Neural progenitor cell (in vitro differentiated cells): Measurements from ENCODE around the gene S1PR3. TPM values are rescaled to one million over a fixed set of nuclear protein-coding genes. Genes with fewer than 3 reads are reported as not detected.

Experiments
- DNase-seq: peaks from one replicate; pipeline ENCODE4 v3.0.0-alpha.2; 2016; ENCODE audit warnings: low spot score
- H2AFZ ChIP-seq: fragments of 200-600 bp; sonication (generic); replicated peaks from 2 replicates; pipeline ENCODE4 v1.6.1; 2016; ENCODE audit warnings: antibody characterized with exemption
- H3F3A ChIP-seq: fragments of 200-600 bp; sonication (generic); 2 replicates; pipeline ENCODE4 v1.6.1; 2016; ENCODE audit warnings: antibody characterized with exemption, low read depth
- H3K27ac ChIP-seq: fragments of 200-600 bp; sonication (generic); 2 replicates; pipeline ENCODE4 v1.5.1; 2016; ENCODE audit warnings: mild to moderate bottlenecking
- H3K27me3 ChIP-seq: fragments of 200-600 bp; sonication (generic); 2 replicates; pipeline ENCODE4 v1.6.1; 2016; ENCODE audit warnings: mild to moderate bottlenecking, moderate library complexity
- H3K36me3 ChIP-seq: fragments of 200-600 bp; sonication (generic); 2 replicates; pipeline ENCODE4 v1.5.1; 2016
- H3K4me1 ChIP-seq: fragments of 200-600 bp; sonication (generic); 2 replicates; pipeline ENCODE4 v1.6.1; 2016; ENCODE audit warnings: mixed run types
- H3K4me2 ChIP-seq: fragments of 200-600 bp; sonication (generic); 2 replicates; pipeline ENCODE4 v1.6.1; 2016
- H3K4me3 ChIP-seq: fragments of 200-600 bp; sonication (generic); 2 replicates; pipeline ENCODE4 v1.5.1; 2016
- H3K79me2 ChIP-seq: fragments of 200-600 bp; sonication (generic); 2 replicates; pipeline ENCODE4 v1.6.1; 2016; ENCODE audit warnings: low read depth
- H3K9ac ChIP-seq: fragments of 200-600 bp; sonication (generic); 2 replicates; pipeline ENCODE4 v1.6.1; 2016
- H3K9me3 ChIP-seq: fragments of 200-600 bp; sonication (generic); 2 replicates; pipeline ENCODE4 v1.5.1; 2016; ENCODE audit warnings: low read depth
- H4K20me1 ChIP-seq: fragments of 200-600 bp; sonication (generic); 2 replicates; pipeline ENCODE4 v1.6.1; 2016; ENCODE audit warnings: low read depth
- H3K27ac Mint-ChIP-seq: 3 replicates; pipeline ENCODE4 v1.8.0; 2021; ENCODE audit warnings: mixed read lengths
- H3K27me3 Mint-ChIP-seq: 2 replicates; pipeline ENCODE4 v1.8.0; 2022; ENCODE audit warnings: low read depth, mild to moderate bottlenecking, inconsistent platforms, moderate library complexity, mixed read lengths; ENCODE audit not compliant: insufficient read depth
- H3K36me3 Mint-ChIP-seq: 3 replicates; pipeline ENCODE4 v1.8.0; 2021; ENCODE audit warnings: mixed read lengths
- H3K4me1 Mint-ChIP-seq: 3 replicates; pipeline ENCODE4 v1.8.0; 2021; ENCODE audit warnings: mixed read lengths
- H3K4me3 Mint-ChIP-seq: 3 replicates; pipeline ENCODE4 v1.8.0; 2021; ENCODE audit warnings: mild to moderate bottlenecking, moderate library complexity, mixed read lengths
- H3K9me3 Mint-ChIP-seq: 3 replicates; pipeline ENCODE4 v1.8.0; 2020; ENCODE audit warnings: mixed read lengths
- EZH2 ChIP-seq: fragments of 200-600 bp; sonication (generic); IDR thresholded peaks from 2 replicates; pipeline ENCODE4 v1.6.1; 2017; ENCODE audit warnings: antibody characterized with exemption, mild to moderate bottlenecking, moderate library complexity
- EZH2phosphoT487 ChIP-seq: fragments of 200-600 bp; sonication (generic); IDR thresholded peaks from 2 replicates; pipeline ENCODE4 v1.6.1; 2017; ENCODE audit warnings: antibody characterized with exemption
- total RNA-seq: library from RNA; depleted of rRNA; stranded (reverse); fragments of >200 nt; gene quantifications from 2 replicates; pipeline ENCODE4 v1.2.3, GENCODE V29; 2015; ENCODE audit warnings: low replicate concordance
- TF ChIP-seq, protein P1 (sequence below): fragments of 200-600 bp; sonication (generic); IDR thresholded peaks from 2 replicates; pipeline ENCODE4 v1.5.1; 2017; ENCODE audit warnings: antibody characterized with exemption, mild to moderate bottlenecking

S1PR3 gene
- total RNA-seq, 1 donor from 2014 or later, result 21.6 TPM

- no peaks in the 10 kb centered on the region for H3K27me3 ChIP-seq
- H3F3A ChIP-seq, result peaks cover 27% of the 10 kb centered on the region
- no peak overlapping the region for H3K4me2 ChIP-seq
- no peak for DNase-seq
- H3K4me3 Mint-ChIP-seq, result no peak overlapping the region
- no peaks in the 10 kb centered on the region for H4K20me1 ChIP-seq
- no peaks in the 10 kb centered on the region for H3K9me3 ChIP-seq
- H3K9ac ChIP-seq, result no peak overlapping the region
- H3K36me3 ChIP-seq, result no peaks in the 10 kb centered on the region
- TF ChIP-seq, protein P1, sequence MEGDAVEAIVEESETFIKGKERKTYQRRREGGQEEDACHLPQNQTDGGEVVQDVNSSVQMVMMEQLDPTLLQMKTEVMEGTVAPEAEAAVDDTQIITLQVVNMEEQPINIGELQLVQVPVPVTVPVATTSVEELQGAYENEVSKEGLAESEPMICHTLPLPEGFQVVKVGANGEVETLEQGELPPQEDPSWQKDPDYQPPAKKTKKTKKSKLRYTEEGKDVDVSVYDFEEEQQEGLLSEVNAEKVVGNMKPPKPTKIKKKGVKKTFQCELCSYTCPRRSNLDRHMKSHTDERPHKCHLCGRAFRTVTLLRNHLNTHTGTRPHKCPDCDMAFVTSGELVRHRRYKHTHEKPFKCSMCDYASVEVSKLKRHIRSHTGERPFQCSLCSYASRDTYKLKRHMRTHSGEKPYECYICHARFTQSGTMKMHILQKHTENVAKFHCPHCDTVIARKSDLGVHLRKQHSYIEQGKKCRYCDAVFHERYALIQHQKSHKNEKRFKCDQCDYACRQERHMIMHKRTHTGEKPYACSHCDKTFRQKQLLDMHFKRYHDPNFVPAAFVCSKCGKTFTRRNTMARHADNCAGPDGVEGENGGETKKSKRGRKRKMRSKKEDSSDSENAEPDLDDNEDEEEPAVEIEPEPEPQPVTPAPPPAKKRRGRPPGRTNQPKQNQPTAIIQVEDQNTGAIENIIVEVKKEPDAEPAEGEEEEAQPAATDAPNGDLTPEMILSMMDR, result no peak
- TF ChIP-seq EZH2phosphoT487 (no peak), EZH2 (no peak)
- H3K27ac ChIP-seq, result no peak overlapping the region
- H2AFZ ChIP-seq, result no peak overlapping the region
- no peak overlapping the region for H3K27ac Mint-ChIP-seq
- H3K4me1 Mint-ChIP-seq, result peaks cover 18% of the 10 kb centered on the region
- no peak overlapping the region for H3K4me3 ChIP-seq
- H3K27me3 Mint-ChIP-seq, result peaks cover 17% of the 10 kb centered on the region
- H3K36me3 Mint-ChIP-seq, result no peaks in the 10 kb centered on the region
- H3K79me2 ChIP-seq, result no peaks in the 10 kb centered on the region
- peaks cover 15% of the 10 kb centered on the region for H3K4me1 ChIP-seq
- H3K9me3 Mint-ChIP-seq, result peaks cover 4% of the 10 kb centered on the region
Observed at GRCh38 chr9:88972401-88972800, 18.9 kb upstream of the S1PR3 start.

DNA sequence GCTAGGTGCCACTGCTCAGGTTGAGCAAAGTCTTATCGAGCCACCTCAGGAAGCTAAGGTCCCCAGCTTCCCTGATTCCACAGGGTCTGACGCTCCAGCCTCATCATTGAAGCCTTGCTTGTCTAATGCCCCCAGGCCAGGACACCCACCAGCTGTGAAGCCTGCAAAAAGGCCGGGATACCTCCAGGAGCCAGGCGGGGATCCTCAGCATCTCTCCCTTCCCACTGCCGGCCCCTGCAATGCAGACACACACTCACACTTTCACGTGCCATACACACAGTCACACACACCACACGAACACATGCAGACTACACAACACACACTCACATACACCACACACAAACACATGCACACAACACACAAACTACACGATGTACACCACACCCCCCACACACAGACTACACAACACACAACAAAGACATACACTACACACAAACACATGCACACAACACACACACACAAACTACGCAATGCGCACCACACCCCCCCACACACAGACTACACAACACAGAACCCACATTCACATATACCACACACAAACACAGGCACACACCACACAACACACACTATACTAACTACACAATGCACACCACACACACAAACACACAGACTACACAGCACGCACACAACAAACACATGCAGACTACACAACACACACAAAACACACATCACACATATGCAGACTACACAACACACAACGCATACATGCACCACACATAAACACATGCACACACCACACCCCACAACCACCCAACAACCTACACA lies 17.8 kb upstream of the S1PR3 start:
- H3K9ac ChIP-seq, result no peak overlapping the region
- Mint-ChIP-seq H3K27ac (no peak overlapping the region), H3K9me3 (peaks cover 6% of the 10 kb centered on the region), H3K27me3 (peaks cover 17% of the 10 kb centered on the region), H3K4me1 (peaks cover 17% of the 10 kb centered on the region), H3K4me3 (no peak overlapping the region), H3K36me3 (no peaks in the 10 kb centered on the region)
- H3K9me3 ChIP-seq, result no peaks in the 10 kb centered on the region
- H3K4me3 ChIP-seq, result no peak overlapping the region
- peaks cover 15% of the 10 kb centered on the region for H3K4me1 ChIP-seq
- no peak overlapping the region for H3K4me2 ChIP-seq
- H3K27ac ChIP-seq, result no peak overlapping the region
- H2AFZ ChIP-seq, result no peak overlapping the region
- H3F3A ChIP-seq, result peaks cover 27% of the 10 kb centered on the region
- no peaks in the 10 kb centered on the region for H3K79me2 ChIP-seq
- H3K36me3 ChIP-seq, result no peaks in the 10 kb centered on the region
- TF ChIP-seq EZH2phosphoT487, result no peak
- TF ChIP-seq EZH2, result no peak
- TF ChIP-seq, protein P1, result no peak
- H4K20me1 ChIP-seq, result no peaks in the 10 kb centered on the region
- DNase-seq, result peak; percentile 26
- H3K27me3 ChIP-seq, result no peaks in the 10 kb centered on the region

GRCh38 chr9:88974641-88975040 lies 16.6 kb upstream of the S1PR3 start:
- H3K9ac ChIP-seq, result no peak overlapping the region
- H3K4me1 ChIP-seq, result peaks cover 10% of the 10 kb centered on the region
- peaks cover 30% of the 10 kb centered on the region for H3F3A ChIP-seq
- H3K9me3 ChIP-seq, result no peaks in the 10 kb centered on the region
- Mint-ChIP-seq H3K27ac (no peak overlapping the region), H3K9me3 (peaks cover 6% of the 10 kb centered on the region), H3K36me3 (peaks cover under 1% of the 10 kb centered on the region), H3K27me3 (peaks cover 9% of the 10 kb centered on the region), H3K4me3 (no peak overlapping the region), H3K4me1 (peaks cover 11% of the 10 kb centered on the region)
- H3K27me3 ChIP-seq, result no peaks in the 10 kb centered on the region
- no peaks in the 10 kb centered on the region for H3K79me2 ChIP-seq
- no peaks in the 10 kb centered on the region for H3K36me3 ChIP-seq
- no peaks in the 10 kb centered on the region for H4K20me1 ChIP-seq
- DNase-seq, result no peak
- no peak for TF ChIP-seq EZH2phosphoT487
- TF ChIP-seq, protein P1, result no peak
- TF ChIP-seq EZH2, result no peak
- H2AFZ ChIP-seq, result no peak overlapping the region
- no peak overlapping the region for H3K4me3 ChIP-seq
- no peak overlapping the region for H3K4me2 ChIP-seq
- no peak overlapping the region for H3K27ac ChIP-seq
